EL (cell line): ENCODE results near the gene DNAJB9.

Experiments used
- DNase-seq: peaks from one replicate; pipeline ENCODE4 v3.0.0-alpha.2; 2016

DNAJB9 gene

GRCh38 chr7:108611268-108611667 is 41.6 kb downstream of the DNAJB9 start:
- no peak for DNase-seq

- DNase-seq: peak; percentile 41
Observed at GRCh38 chr7:108613147-108613948, 43.7 kb downstream of the DNAJB9 start.

GRCh38 chr7:108613949-108614381 is 44.3 kb downstream of the DNAJB9 start:
- DNase-seq: no peak

DNA sequence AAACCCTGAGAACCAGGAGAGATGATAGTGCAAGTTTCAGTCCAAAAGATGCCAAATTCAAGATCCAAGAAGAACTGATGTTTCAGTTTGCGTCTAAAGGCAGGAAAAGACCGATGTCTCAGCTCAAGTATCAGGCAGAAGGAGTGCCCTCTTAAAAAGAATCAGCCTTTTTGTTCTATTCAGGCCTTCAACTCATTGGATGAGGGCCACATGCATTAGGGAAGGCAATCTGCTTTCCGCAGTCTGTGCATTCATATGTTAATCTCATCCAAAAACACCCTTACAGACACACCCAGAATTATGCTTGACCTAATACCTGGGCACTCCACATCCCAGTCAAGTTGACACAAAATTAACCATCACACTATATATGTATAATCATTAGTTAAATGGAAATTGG is 45.2 kb downstream of the DNAJB9 start:
- no peak for DNase-seq

GRCh38 chr7:108618056-108618455 is 48.4 kb downstream of the DNAJB9 start:
- no peak for DNase-seq

- no peak for DNase-seq
Observed at GRCh38 chr7:108623220-108623619, 53.5 kb downstream of the DNAJB9 start.
